ENCODE results near the gene UBE2J1.

DNA sequence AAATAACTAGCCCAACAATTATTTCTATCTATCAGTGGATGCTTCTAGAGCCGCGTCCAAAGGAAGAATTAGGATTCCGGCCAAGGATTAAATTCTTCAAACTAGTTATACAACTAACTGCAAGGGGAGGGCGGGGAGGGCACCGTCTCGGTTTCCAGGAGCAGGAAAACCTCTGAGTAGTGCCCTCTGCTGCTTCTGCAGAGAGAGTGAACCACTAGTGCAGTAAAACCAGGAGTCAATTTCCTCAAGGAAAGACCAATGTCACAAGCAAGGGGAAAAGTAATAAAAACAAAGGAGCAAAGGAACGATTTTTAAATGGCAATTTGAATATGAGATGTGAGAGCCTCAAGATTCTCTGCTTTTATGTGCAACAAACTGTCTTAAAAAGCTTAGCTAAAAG, 16.5 kb upstream of the UBE2J1 start:
- TF ChIP-seq POLR2AphosphoS5 (IDR thresholded peaks at IDR 0.05; ENCODE audit: low read depth, low read length) (no peak), POLR2A (IDR thresholded peaks at IDR 0.05; ENCODE audit: low read depth, low read length) (no peak), SPI1 (IDR thresholded peaks at IDR 0.05; ENCODE audit: low read depth, low read length) (no peak)
